DOHH2 (cell line): Measurements from ENCODE around the gene GIMAP7.

Experiments
- EZH2phosphoT487 ChIP-seq: fragments of 200-600 bp; sonication (generic); IDR thresholded peaks from 2 replicates; pipeline ENCODE4 v1.6.1; 2017; ENCODE audit warnings: borderline replicate concordance, mild to moderate bottlenecking, antibody characterized with exemption, low read length, moderate library complexity, mixed read lengths
- TF ChIP-seq, protein P1 (sequence below): fragments of 200-600 bp; sonication (generic); IDR thresholded peaks from one replicate; pipeline ENCODE4 v1.5.1; 2014; ENCODE audit warnings: antibody characterized with exemption, mild to moderate bottlenecking, low read depth, low read length; ENCODE audit not compliant: poor library complexity, severe bottlenecking

DNA sequence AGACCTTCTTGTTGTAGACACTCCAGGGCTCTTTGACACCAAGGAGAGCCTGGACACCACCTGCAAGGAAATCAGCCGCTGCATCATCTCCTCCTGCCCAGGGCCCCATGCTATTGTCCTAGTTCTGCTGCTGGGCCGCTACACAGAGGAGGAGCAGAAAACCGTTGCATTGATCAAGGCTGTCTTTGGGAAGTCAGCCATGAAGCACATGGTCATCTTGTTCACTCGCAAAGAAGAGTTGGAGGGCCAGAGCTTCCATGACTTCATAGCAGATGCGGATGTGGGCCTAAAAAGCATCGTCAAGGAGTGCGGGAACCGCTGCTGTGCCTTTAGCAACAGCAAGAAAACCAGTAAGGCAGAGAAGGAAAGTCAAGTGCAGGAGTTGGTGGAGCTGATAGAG, 5.5 kb downstream of the GIMAP7 start:
- TF ChIP-seq, protein P1, sequence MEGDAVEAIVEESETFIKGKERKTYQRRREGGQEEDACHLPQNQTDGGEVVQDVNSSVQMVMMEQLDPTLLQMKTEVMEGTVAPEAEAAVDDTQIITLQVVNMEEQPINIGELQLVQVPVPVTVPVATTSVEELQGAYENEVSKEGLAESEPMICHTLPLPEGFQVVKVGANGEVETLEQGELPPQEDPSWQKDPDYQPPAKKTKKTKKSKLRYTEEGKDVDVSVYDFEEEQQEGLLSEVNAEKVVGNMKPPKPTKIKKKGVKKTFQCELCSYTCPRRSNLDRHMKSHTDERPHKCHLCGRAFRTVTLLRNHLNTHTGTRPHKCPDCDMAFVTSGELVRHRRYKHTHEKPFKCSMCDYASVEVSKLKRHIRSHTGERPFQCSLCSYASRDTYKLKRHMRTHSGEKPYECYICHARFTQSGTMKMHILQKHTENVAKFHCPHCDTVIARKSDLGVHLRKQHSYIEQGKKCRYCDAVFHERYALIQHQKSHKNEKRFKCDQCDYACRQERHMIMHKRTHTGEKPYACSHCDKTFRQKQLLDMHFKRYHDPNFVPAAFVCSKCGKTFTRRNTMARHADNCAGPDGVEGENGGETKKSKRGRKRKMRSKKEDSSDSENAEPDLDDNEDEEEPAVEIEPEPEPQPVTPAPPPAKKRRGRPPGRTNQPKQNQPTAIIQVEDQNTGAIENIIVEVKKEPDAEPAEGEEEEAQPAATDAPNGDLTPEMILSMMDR = no peak
- TF ChIP-seq EZH2phosphoT487 = no peak
